Stimulated activated CD8-positive, alpha-beta memory T cell treated with anti-CD3 and anti-CD28 coated beads, Interleukin-4, amount 100 ng/mL, for 48 hours (primary cell): ENCODE measurements around the gene ARHGAP12.

Experiments
- DNase-seq: peaks from one replicate; pipeline ENCODE4 v3.0.0-alpha.2; 2020

Gene ARHGAP12

GRCh38 chr10:31760674-31761081 is 168.0 kb downstream of the ARHGAP12 start:
- DNase-seq, result no peak

- peak; percentile 94 for DNase-seq
Measured at GRCh38 chr10:31759799-31760626, 168.6 kb downstream of the ARHGAP12 start.

- peak; percentile 73 for DNase-seq
Measured at GRCh38 chr10:31759124-31759798, 169.4 kb downstream of the ARHGAP12 start.

GRCh38 chr10:31758495-31758894 is 170.1 kb downstream of the ARHGAP12 start:
- no peak for DNase-seq

GRCh38 chr10:31757831-31758230 is 170.8 kb downstream of the ARHGAP12 start:
- DNase-seq, result no peak

- DNase-seq, result no peak
Measured at GRCh38 chr10:31757386-31757791, 171.2 kb downstream of the ARHGAP12 start.

- DNase-seq, result no peak
Measured at GRCh38 chr10:31756729-31757110, 171.9 kb downstream of the ARHGAP12 start.

GRCh38 chr10:31756101-31756728 is 172.4 kb downstream of the ARHGAP12 start:
- DNase-seq, result no peak
